Activated CD4-positive, CD25-positive, alpha-beta regulatory T cell treated with anti-CD3 and anti-CD28 coated beads, Interleukin-2, amount 50 U/mL, for 16 hours (primary cell): Measurements from ENCODE around the gene ADAD1.
"Not testable (repeated sequence)": the region's sequence is repeated elsewhere in the genome, so short reads cannot be mapped to it uniquely, and the experiment has no call there.

Experiments
- DNase-seq: peaks from one replicate; pipeline ENCODE4 v3.0.0-alpha.2; 2020; ENCODE audit warnings: low read depth, low spot score

ADAD1 gene

GRCh38 chr4:122378711-122379110 lies at the start of gene ADAD1:
ADAD1 (plus strand) TSS chr4:122379011; CDS start chr4:122380070, 1,059 bp downstream.
- DNase-seq = no peak

DNA sequence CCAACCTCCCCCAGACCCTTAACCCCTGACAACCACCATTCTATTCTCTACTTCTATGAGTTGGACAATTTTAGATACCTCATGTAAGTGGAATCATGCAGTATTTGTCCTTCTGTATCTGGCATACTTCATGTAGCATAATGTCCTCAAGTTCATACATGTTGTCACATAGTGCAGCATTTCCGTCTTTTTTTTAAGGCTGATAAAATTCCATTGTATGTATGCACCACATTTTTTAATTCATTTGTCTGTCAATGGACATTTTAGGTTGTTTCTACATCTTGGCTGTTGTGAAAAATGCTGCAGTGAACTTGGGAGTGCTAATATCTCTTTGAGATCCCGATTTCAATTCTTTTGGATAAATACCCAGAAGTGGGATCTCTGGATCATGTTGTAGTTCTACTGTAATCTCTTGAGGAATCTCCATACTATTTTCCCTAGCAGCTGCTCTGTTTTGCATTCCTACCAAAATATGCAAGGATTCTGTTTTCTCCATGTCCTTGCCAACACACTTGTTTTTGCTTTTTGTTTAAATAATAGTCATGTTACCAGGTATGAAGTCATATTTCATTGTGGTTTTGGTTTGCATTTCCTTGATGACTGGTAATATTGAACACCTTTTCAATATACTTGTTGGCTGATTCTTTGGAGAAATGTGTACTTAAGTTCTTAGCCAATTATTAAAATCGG lies 48.8 kb upstream of the ADAD1 start:
- DNase-seq = no peak

DNA sequence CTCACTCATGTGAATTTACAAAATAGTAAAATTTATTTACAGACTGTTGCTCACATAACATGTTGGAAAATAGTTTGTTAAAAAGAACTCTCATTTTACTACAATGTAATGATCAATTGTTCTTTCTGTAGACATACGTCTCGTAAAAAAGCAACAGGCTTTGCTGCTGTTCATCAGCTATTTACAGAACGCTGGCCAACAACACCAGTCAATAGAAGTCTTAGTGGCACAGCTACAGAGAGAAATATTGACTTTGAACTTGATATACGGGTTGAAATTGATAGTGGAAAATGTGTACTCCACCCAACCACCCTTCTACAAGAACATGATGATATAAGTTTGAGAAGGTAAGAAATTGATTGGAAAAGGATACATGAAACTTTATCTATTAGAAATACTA lies 47.6 kb upstream of the ADAD1 start:
- no peak for DNase-seq

GRCh38 chr4:122334828-122335227 lies 44.0 kb upstream of the ADAD1 start:
- no peak for DNase-seq

GRCh38 chr4:122341886-122342285 lies 36.9 kb upstream of the ADAD1 start:
- no peak for DNase-seq

DNA sequence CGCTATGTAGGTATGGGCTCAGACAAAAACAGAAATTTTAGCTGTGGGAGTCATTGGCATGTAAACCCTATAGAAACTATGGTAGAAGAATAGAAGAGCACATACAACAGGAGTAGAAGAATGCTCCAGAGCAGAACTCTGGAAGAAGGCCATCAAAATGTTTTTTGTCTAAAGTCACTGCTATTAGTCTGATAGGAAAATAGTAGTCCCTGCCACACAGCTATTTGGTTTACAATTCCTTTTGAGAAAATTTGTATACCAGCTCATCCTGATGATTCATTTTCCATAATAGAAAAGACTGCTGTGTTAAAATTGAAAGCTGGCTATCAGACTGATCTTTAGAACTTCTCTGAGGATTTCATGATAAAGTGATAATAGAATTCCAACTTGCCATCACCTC lies 32.8 kb upstream of the ADAD1 start:
- no peak for DNase-seq

GRCh38 chr4:122346503-122346902 lies 32.3 kb upstream of the ADAD1 start:
- DNase-seq = no peak

DNA sequence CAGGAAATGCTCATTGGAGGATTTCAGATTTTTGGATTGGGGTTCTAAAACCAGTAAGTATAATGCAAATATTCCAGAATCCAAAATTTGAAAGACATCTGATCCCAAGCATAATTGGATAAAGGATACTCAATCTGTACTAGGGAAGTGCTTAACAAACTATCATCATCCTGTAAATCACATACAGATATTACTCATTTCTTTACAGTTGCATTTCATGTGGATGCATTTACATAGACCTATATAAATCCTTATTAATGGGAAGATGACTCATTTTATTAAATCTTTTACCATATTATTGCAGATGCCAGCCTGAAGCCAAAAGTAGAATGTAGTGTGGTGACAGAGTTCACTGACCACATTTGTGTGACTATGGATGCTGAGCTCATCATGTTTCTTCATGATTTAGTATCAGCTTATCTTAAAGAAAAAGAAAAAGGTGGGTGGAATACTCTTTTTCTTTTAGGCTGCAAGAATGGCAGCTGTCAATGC lies 22.4 kb upstream of the ADAD1 start:
- no peak for DNase-seq

DNA sequence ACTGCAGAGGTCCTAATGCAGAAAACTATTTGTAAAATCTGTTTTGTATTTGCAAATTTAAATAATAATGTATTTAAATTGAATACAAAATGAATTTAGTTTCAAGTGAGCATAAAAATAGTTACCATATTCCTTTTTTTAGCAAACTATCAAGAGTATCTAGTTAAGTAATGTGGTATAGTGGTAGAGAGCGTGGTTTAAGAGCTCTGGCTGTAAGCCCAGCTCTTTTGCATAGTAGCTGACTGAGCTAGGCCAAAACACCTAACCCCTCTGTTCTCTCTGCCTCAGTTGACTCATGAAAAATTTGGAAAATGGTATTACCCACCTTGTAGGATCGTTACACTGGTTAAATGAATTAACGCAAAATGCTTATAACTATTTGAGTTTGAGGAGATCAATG lies 18.1 kb upstream of the ADAD1 start:
- no peak for DNase-seq

DNA sequence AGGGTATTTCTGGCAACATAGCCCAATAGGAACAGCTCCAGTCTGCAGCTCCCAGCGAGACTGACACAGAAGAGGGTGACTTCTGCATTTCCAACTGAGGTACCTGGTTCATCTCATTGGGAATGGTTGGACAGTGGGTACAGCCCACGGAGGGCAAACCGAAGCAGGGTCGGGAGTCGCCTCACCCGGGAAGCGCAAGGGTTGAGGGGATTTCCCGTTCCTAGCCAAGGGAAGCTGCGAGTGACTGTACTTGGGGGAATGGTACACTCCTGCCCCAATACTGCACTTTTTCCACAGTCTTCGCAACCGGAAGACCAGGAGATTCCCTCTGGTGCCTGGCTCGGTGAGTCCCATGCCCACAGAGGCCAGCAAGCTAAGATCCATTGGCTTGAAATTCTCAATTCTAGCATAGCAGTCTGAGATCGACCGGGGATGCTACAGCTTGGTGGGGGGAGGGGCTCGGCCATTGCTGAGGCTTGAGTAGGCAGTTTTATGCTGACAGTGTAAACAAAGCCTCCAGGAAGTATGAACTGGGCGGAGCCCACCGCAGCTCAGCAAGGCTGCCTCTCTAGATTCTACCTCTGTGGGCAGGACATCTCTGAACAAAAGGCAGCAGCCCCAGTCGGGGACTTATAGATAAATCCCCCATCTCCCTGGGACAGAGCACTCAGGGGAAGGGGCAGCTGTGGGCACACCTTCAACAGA lies 14.0 kb upstream of the ADAD1 start:
- no peak for DNase-seq

DNA sequence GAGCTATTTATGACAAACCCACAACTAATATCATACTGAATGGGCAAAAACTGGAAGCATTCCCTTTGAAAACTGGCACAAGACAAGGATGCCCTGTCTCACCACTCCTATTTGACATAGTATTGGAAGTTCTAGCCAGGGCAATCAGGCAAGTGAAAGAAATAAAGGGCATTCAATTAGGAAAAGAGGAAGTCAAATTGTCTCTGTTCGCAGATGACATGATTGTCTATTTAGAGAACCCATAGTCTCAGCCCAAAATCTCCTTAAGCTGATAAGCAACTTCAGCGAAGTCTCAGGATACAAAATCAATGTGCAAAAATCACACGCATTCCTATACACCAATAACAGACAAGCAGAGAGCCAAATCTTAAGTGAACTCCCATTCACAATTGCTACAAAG lies 10.0 kb upstream of the ADAD1 start:
- not testable (repeated sequence) for DNase-seq

- DNase-seq = no peak
Observed at GRCh38 chr4:122377352-122377751, 1.5 kb upstream of the ADAD1 start.

GRCh38 chr4:122379239-122379638 lies 428 bp downstream of the ADAD1 start:
- DNase-seq = no peak

DNA sequence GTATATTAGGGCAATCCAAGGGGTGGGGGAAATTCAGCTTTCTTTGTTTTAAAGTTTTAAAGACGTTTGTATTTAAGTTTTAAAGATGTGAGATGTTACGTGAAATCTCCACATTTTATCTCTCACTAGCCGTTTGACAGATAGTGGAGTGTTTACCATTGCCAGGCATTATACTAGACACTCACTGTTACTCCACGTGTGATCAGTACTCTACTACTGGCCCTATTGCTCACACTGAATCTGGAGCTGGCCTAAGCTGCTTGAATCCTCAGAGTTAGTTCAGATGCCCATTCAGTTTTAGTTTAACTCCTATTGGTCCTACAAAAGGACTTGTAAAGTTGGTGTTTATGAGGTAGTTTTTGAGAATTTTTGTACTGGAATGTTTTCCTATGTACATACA lies 4.5 kb downstream of the ADAD1 start:
- DNase-seq = no peak

GRCh38 chr4:122384245-122384644 lies 5.4 kb downstream of the ADAD1 start:
- DNase-seq = no peak

DNA sequence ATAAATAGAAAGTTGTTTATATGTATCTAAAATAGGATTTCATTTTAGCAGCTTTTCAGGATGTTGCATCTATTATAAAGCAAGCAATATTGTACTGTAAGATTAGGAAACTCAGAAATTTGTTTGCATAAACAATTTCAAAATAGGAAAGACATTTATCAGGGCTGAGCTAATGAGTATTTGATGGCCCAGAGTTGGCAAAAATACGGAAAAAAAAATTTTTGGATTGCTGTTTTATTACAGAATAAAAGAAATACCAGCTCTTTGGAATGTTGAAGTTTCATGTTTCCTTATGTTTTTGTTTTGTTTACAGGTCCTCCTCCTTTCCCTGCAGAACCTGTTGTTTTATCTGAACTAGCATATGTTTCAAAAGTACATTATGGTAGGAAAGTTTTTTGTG lies 14.5 kb downstream of the ADAD1 start:
- no peak for DNase-seq

- no peak for DNase-seq
Observed at GRCh38 chr4:122403861-122404260, 25.1 kb downstream of the ADAD1 start.

GRCh38 chr4:122412547-122412946 lies 33.7 kb downstream of the ADAD1 start:
- no peak for DNase-seq

- no peak for DNase-seq
Observed at GRCh38 chr4:122423246-122423645, 44.4 kb downstream of the ADAD1 start.

DNA sequence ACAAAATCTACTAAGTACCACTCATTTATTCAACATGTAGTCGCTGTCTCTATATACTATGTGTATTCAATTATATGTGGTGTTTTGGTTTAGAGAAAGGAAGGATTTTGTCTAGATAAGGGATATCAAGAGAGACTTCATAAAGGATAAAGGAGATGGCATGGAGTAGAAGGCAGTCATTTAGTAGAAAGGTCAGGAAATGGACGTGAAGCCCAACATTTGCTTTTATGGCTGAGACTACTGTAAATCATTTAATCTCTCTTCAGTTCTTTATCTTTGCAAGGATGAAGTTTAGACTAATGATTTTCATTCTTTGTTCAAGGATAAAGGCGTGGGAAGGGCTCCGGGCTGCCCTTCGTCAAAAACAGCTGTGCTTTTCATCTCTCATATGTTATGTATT lies 52.5 kb downstream of the ADAD1 start:
- no peak for DNase-seq

GRCh38 chr4:122434285-122434684 lies 55.5 kb downstream of the ADAD1 start:
- no peak for DNase-seq

GRCh38 chr4:122450847-122451246 lies 72.0 kb downstream of the ADAD1 start:
- DNase-seq = no peak

- DNase-seq = no peak
Observed at GRCh38 chr4:122453384-122453995, 74.7 kb downstream of the ADAD1 start.
